Tongue (tissue), 2 donors: ENCODE measurements around the gene ZDHHC8. TPM values are rescaled to one million over a fixed set of nuclear protein-coding genes. Genes with fewer than 3 reads are reported as not detected.

Experiments used
- DNase-seq: peaks from one replicate; pipeline ENCODE4 v3.0.0-alpha.2; 2015
- total RNA-seq: library from RNA; depleted of rRNA; stranded (reverse); fragments of >200 nt; gene quantifications from one replicate; pipeline ENCODE4 v1.2.3, GENCODE V29; 2014

ZDHHC8 gene
- total RNA-seq, 1 donor from 2014 or later, result 39.4 TPM

GRCh38 chr22:20114506-20115475 is 16.8 kb upstream of the ZDHHC8 start:
- no peak for DNase-seq

GRCh38 chr22:20115691-20116375 is 15.8 kb upstream of the ZDHHC8 start, which contains the start of gene RANBP1:
Gene RANBP1 (plus strand): TSS chr22:20116104. CDS start chr22:20116185, 81 bp downstream.
- peak; percentile 50 for DNase-seq

GRCh38 chr22:20116376-20116950 is 15.1 kb upstream of the ZDHHC8 start:
- no peak for DNase-seq

GRCh38 chr22:20116951-20117632 is 14.5 kb upstream of the ZDHHC8 start, which contains the start of gene TRMT2A:
Gene TRMT2A (minus strand): TSS chr22:20117226. CDS start chr22:20116906, 320 bp downstream.
- DNase-seq, result peak; percentile 99

GRCh38 chr22:20117633-20118299 is 13.8 kb upstream of the ZDHHC8 start:
- DNase-seq, result no peak

GRCh38 chr22:20118300-20119020 is 13.1 kb upstream of the ZDHHC8 start:
- no peak for DNase-seq

GRCh38 chr22:20121856-20122415 is 9.7 kb upstream of the ZDHHC8 start:
- DNase-seq, result no peak

- no peak for DNase-seq
Observed at GRCh38 chr22:20123366-20124082, 8.1 kb upstream of the ZDHHC8 start.

GRCh38 chr22:20124083-20124787 is 7.4 kb upstream of the ZDHHC8 start:
- no peak for DNase-seq

- no peak for DNase-seq
Observed at GRCh38 chr22:20125201-20126174, 6.1 kb upstream of the ZDHHC8 start.

GRCh38 chr22:20126284-20127029 is 5.1 kb upstream of the ZDHHC8 start:
- DNase-seq, result no peak

- no peak for DNase-seq
Observed at GRCh38 chr22:20127318-20127868, 4.2 kb upstream of the ZDHHC8 start.

GRCh38 chr22:20127869-20128618 is 3.6 kb upstream of the ZDHHC8 start:
- no peak for DNase-seq

- DNase-seq, result no peak
Observed at GRCh38 chr22:20128619-20128901, 3.0 kb upstream of the ZDHHC8 start.

GRCh38 chr22:20128902-20129746 is 2.5 kb upstream of the ZDHHC8 start:
- DNase-seq, result no peak

- DNase-seq, result no peak
Observed at GRCh38 chr22:20129747-20130014, 1.9 kb upstream of the ZDHHC8 start.
